Measurements from ENCODE around the gene ZNF664. TPM values are rescaled to one million over a fixed set of nuclear protein-coding genes. Genes with fewer than 3 reads are reported as not detected.

Gene ZNF664
- total RNA-seq, 1 experiment from 2014 or later, result 80.8 TPM

GRCh38 chr12:124015494-124016461 lies 42.8 kb downstream of the ZNF664 start:
- Histone ChIP-seq H3K36me3 (ENCODE audit: low read depth, low read length) (peaks cover 30% of the 10 kb centered on the region), H3K27ac (ENCODE audit: low read length) (no peak overlapping the region), H3K4me1 (ENCODE audit: insufficient read depth, low read length) (no peaks in the 10 kb centered on the region), H3K9me3 (ENCODE audit: low read length) (no peaks in the 10 kb centered on the region), H2AFZ (ENCODE audit: low read length) (no peak overlapping the region), H3K9ac (ENCODE audit: low read length) (no peak overlapping the region), H3K9me2 (replicated peaks; ENCODE audit: low read length) (no peaks in the 10 kb centered on the region), H3K4me3 (ENCODE audit: low read length) (no peak overlapping the region), H3K4me2 (ENCODE audit: low read length) (no peak overlapping the region), H4K20me1 (ENCODE audit: low read length) (no peaks in the 10 kb centered on the region), H3F3A (ENCODE audit: low read length, unreplicated experiment) (no peaks in the 10 kb centered on the region), H3K27me3 (ENCODE audit: low read length) (no peaks in the 10 kb centered on the region), H3K79me2 (ENCODE audit: low read length) (no peaks in the 10 kb centered on the region)
- ChIA-PET CTCF (no interaction called here), POLR2A (ENCODE audit: unreplicated experiment) (no interaction called here)
- no peak for DNase-seq
- intact Hi-C loops (cut with micrococcal nuclease), result no loop called here
- no peak for ATAC-seq
- BruUV-seq (replicated peaks), result no TSS peak
- TF ChIP-seq EZH2phosphoT487 (IDR thresholded peaks at IDR 0.05; ENCODE audit: borderline replicate concordance, low read length) (no peak), CTCF (conservative IDR thresholded peaks at IDR 0.05; ENCODE audit: low read depth, low read length) (no peak), EZH2 (IDR thresholded peaks at IDR 0.05; ENCODE audit: low read length, unreplicated experiment) (no peak)

- Histone ChIP-seq H3K9me3 (ENCODE audit: low read length) (no peaks in the 10 kb centered on the region), H3K9ac (ENCODE audit: low read length) (no peak overlapping the region), H3F3A (ENCODE audit: low read length, unreplicated experiment) (no peaks in the 10 kb centered on the region), H3K4me2 (ENCODE audit: low read length) (no peak overlapping the region), H3K36me3 (ENCODE audit: low read depth, low read length) (peaks cover 18% of the 10 kb centered on the region), H4K20me1 (ENCODE audit: low read length) (no peaks in the 10 kb centered on the region), H3K4me1 (ENCODE audit: insufficient read depth, low read length) (no peaks in the 10 kb centered on the region), H2AFZ (ENCODE audit: low read length) (no peak overlapping the region), H3K27me3 (ENCODE audit: low read length) (no peaks in the 10 kb centered on the region), H3K79me2 (ENCODE audit: low read length) (no peaks in the 10 kb centered on the region), H3K9me2 (replicated peaks; ENCODE audit: low read length) (no peaks in the 10 kb centered on the region), H3K4me3 (ENCODE audit: low read length) (no peak overlapping the region), H3K27ac (ENCODE audit: low read length) (no peak overlapping the region)
- ChIA-PET POLR2A (ENCODE audit: unreplicated experiment) (interaction anchor here (0.5 kb wide), 1 partner anchor 456 kb away, joined by 5 read pairs; no protein-coding TSS in a partner anchor), CTCF (interaction anchor here (0.7 kb wide), 1 partner anchor 15 kb away, joined by 4 read pairs; no protein-coding TSS in a partner anchor)
- no peak for TF ChIP-seq CTCF (conservative IDR thresholded peaks at IDR 0.05; ENCODE audit: low read depth, low read length)
- TF ChIP-seq EZH2phosphoT487 (IDR thresholded peaks at IDR 0.05; ENCODE audit: borderline replicate concordance, low read length), result no peak
- TF ChIP-seq EZH2 (IDR thresholded peaks at IDR 0.05; ENCODE audit: low read length, unreplicated experiment), result no peak
- ATAC-seq, result peak; percentile 40; the same call in 1 of the 2 replicates
- no peak for DNase-seq
- intact Hi-C loops (cut with micrococcal nuclease), result no loop called here
- no TSS peak for BruUV-seq (replicated peaks)
These were observed 44.0 kb downstream of the ZNF664 start for GRCh38 chr12:124017064-124017463.

- H3F3A ChIP-seq (ENCODE audit: low read length, unreplicated experiment), result no peaks in the 10 kb centered on the region
- CTCF ChIA-PET, result no interaction called here
- peaks cover 3% of the 10 kb centered on the region; the same call in 1 of the 2 replicates for H3K36me3 ChIP-seq (ENCODE audit: low read depth, low read length)
- no peak overlapping the region for H3K27ac ChIP-seq (ENCODE audit: low read length)
- no peaks in the 10 kb centered on the region for H3K9me3 ChIP-seq (ENCODE audit: low read length)
- no peaks in the 10 kb centered on the region for H3K9me2 ChIP-seq (replicated peaks; ENCODE audit: low read length)
- no peaks in the 10 kb centered on the region for H3K27me3 ChIP-seq (ENCODE audit: low read length)
- ATAC-seq, result no peak
- BruUV-seq (replicated peaks), result no TSS peak
- H3K79me2 ChIP-seq (ENCODE audit: low read length), result no peaks in the 10 kb centered on the region
- H3K4me1 ChIP-seq (ENCODE audit: insufficient read depth, low read length), result no peaks in the 10 kb centered on the region
- POLR2A ChIA-PET (ENCODE audit: unreplicated experiment), result no interaction called here
- no peaks in the 10 kb centered on the region for H4K20me1 ChIP-seq (ENCODE audit: low read length)
- intact Hi-C loops (cut with micrococcal nuclease), result no loop called here
- H3K9ac ChIP-seq (ENCODE audit: low read length), result no peak overlapping the region
- no peak overlapping the region for H2AFZ ChIP-seq (ENCODE audit: low read length)
- no peak for TF ChIP-seq CTCF (conservative IDR thresholded peaks at IDR 0.05; ENCODE audit: low read depth, low read length)
- no peak for TF ChIP-seq EZH2 (IDR thresholded peaks at IDR 0.05; ENCODE audit: low read length, unreplicated experiment)
- TF ChIP-seq EZH2phosphoT487 (IDR thresholded peaks at IDR 0.05; ENCODE audit: borderline replicate concordance, low read length), result no peak
- DNase-seq, result no peak
- no peak overlapping the region for H3K4me3 ChIP-seq (ENCODE audit: low read length)
- H3K4me2 ChIP-seq (ENCODE audit: low read length), result no peak overlapping the region
These were observed 45.5 kb downstream of the ZNF664 start for GRCh38 chr12:124018539-124018938.
